H9 (cell line): ENCODE results near the gene GAS6. TPM values are rescaled to one million over a fixed set of nuclear protein-coding genes. Genes with fewer than 3 reads are reported as not detected.

ENCODE experiments used
- DNase-seq: peaks from one replicate; pipeline ENCODE4 v3.0.0-alpha.2; 2017
- H2AFZ ChIP-seq: one replicate; pipeline ENCODE4 v1.6.1; 2013; ENCODE audit warnings: mild to moderate bottlenecking, low read length, control low read depth, moderate library complexity
- H2AK5ac ChIP-seq: 2 replicates; pipeline ENCODE4 v1.6.1; 2013; ENCODE audit warnings: low read length, control low read depth, mixed read lengths; ENCODE audit not compliant: insufficient read length
- H2BK120ac ChIP-seq: one replicate; pipeline ENCODE4 v1.6.1; 2013; ENCODE audit warnings: low read depth, mild to moderate bottlenecking, low read length, control low read depth, inconsistent platforms; ENCODE audit not compliant: poor library complexity, severe bottlenecking
- H2BK12ac ChIP-seq: 2 replicates; pipeline ENCODE4 v1.6.1; 2013; ENCODE audit warnings: low read length, control low read depth, mixed read lengths, low read depth; ENCODE audit not compliant: insufficient read length
- H2BK15ac ChIP-seq: 2 replicates; pipeline ENCODE4 v1.6.1; 2013; ENCODE audit warnings: low read depth, low read length, control low read depth
- H2BK20ac ChIP-seq: one replicate; pipeline ENCODE4 v1.6.1; 2013; ENCODE audit warnings: low read depth, mild to moderate bottlenecking, low read length, control low read depth, inconsistent platforms; ENCODE audit not compliant: poor library complexity, severe bottlenecking
- H2BK5ac ChIP-seq: 2 replicates; pipeline ENCODE4 v1.6.1; 2013; ENCODE audit warnings: low read length, control low read depth, mixed read lengths; ENCODE audit not compliant: insufficient read length
- H3K14ac ChIP-seq: 2 replicates; pipeline ENCODE4 v1.6.1; 2013; ENCODE audit warnings: low read length, control low read depth; ENCODE audit not compliant: insufficient read depth
- H3K18ac ChIP-seq: 2 replicates; pipeline ENCODE4 v1.6.1; 2013; ENCODE audit warnings: low read depth, mild to moderate bottlenecking, mixed read lengths, low read length, control low read depth; ENCODE audit not compliant: insufficient read length
- H3K23ac ChIP-seq: 2 replicates; pipeline ENCODE4 v1.6.1; 2013; ENCODE audit warnings: low read length, control low read depth, mixed read lengths, low read depth; ENCODE audit not compliant: insufficient read length
- H3K23me2 ChIP-seq: 2 replicates; pipeline ENCODE4 v1.6.1; 2013; ENCODE audit warnings: low read depth, mild to moderate bottlenecking, mixed read lengths, low read length, control low read depth; ENCODE audit not compliant: insufficient read length, poor library complexity, severe bottlenecking
- H3K27ac ChIP-seq: 2 replicates; pipeline ENCODE4 v1.5.1; 2013; ENCODE audit warnings: low read length, control low read depth, mixed read lengths, low read depth; ENCODE audit not compliant: insufficient read length
- H3K27me3 ChIP-seq: 2 replicates; pipeline ENCODE4 v1.6.1; 2013; ENCODE audit warnings: low read length, control low read depth, inconsistent platforms; ENCODE audit not compliant: insufficient read depth
- H3K4ac ChIP-seq: 2 replicates; pipeline ENCODE4 v1.6.1; 2013; ENCODE audit warnings: low read depth, mild to moderate bottlenecking, control low read depth, inconsistent platforms, low read length, moderate library complexity
- H3K4me1 ChIP-seq: 2 replicates; pipeline ENCODE4 v1.6.1; 2013; ENCODE audit warnings: low read length, control low read depth, inconsistent platforms; ENCODE audit not compliant: insufficient read depth
- H3K4me2 ChIP-seq: 2 replicates; pipeline ENCODE4 v1.6.1; 2013; ENCODE audit warnings: low read length, control low read depth, mixed read lengths; ENCODE audit not compliant: insufficient read length, insufficient read depth
- H3K56ac ChIP-seq: 2 replicates; pipeline ENCODE4 v1.6.1; 2013; ENCODE audit warnings: low read depth, mild to moderate bottlenecking, mixed read lengths, low read length, control low read depth; ENCODE audit not compliant: insufficient read length
- H3K79me1 ChIP-seq: 2 replicates; pipeline ENCODE4 v1.6.1; 2013; ENCODE audit warnings: low read depth, mild to moderate bottlenecking, moderate library complexity, low read length, control low read depth, inconsistent platforms; ENCODE audit not compliant: insufficient read depth, poor library complexity, severe bottlenecking
- H3K79me2 ChIP-seq: 2 replicates; pipeline ENCODE4 v1.6.1; 2013; ENCODE audit warnings: low read length, control low read depth, inconsistent platforms; ENCODE audit not compliant: insufficient read depth
- H3K9ac ChIP-seq: 2 replicates; pipeline ENCODE4 v1.6.1; 2013; ENCODE audit warnings: low read length, control low read depth, mixed read lengths; ENCODE audit not compliant: insufficient read length; ENCODE audit errors: extremely low read depth
- H3K9me3 ChIP-seq: one replicate; pipeline ENCODE4 v1.6.1; 2013; ENCODE audit warnings: low read depth, low read length, inconsistent platforms; ENCODE audit not compliant: control insufficient read depth
- H3T11ph ChIP-seq: one replicate; pipeline ENCODE4 v1.6.1; 2013; ENCODE audit warnings: mild to moderate bottlenecking, low read length, control low read depth, inconsistent platforms
- H4K20me1 ChIP-seq: one replicate; pipeline ENCODE4 v1.6.1; 2013; ENCODE audit not compliant: control insufficient read depth, insufficient read length, insufficient read depth
- H4K5ac ChIP-seq: 2 replicates; pipeline ENCODE4 v1.6.1; 2013; ENCODE audit warnings: low read depth, mild to moderate bottlenecking, mixed read lengths, low read length, control low read depth; ENCODE audit not compliant: insufficient read length
- H4K8ac ChIP-seq: replicated peaks from 2 replicates; pipeline ENCODE4 v1.6.1; 2013; ENCODE audit warnings: low read length, control low read depth, mixed read lengths, low read depth; ENCODE audit not compliant: insufficient read length
- H4K91ac ChIP-seq: 2 replicates; pipeline ENCODE4 v1.6.1; 2013; ENCODE audit warnings: low read depth, mild to moderate bottlenecking, moderate library complexity, mixed read lengths, low read length, control low read depth; ENCODE audit not compliant: insufficient read length
- H3K27ac Mint-ChIP-seq, 3 experiments: 2 replicates in 2 of 3; 3 replicates in 1 of 3; pipeline ENCODE4 v1.8.0; 2020 to 2021; ENCODE audit warnings: mixed read lengths in 3 of 3, mild to moderate bottlenecking in 1 of 3, moderate library complexity in 1 of 3
- H3K27me3 Mint-ChIP-seq: 2 replicates; pipeline ENCODE4 v1.8.0; 2021; ENCODE audit warnings: low read depth, mild to moderate bottlenecking, moderate library complexity, mixed read lengths
- H3K36me3 Mint-ChIP-seq, 3 experiments: 2 replicates in 2 of 3; 3 replicates in 1 of 3; pipeline ENCODE4 v1.8.0; 2020 to 2021; ENCODE audit warnings: low read depth in 3 of 3, mixed read lengths in 3 of 3; ENCODE audit not compliant: insufficient read depth in 1 of 3
- H3K4me1 Mint-ChIP-seq, 2 experiments: 2 replicates each; pipeline ENCODE4 v1.8.0; 2020; ENCODE audit warnings: mixed read lengths in 2 of 2
- H3K4me3 Mint-ChIP-seq, 2 experiments: 2 replicates in 1 of 2; 3 replicates in 1 of 2; pipeline ENCODE4 v1.8.0; 2020 to 2021; ENCODE audit warnings: mild to moderate bottlenecking in 2 of 2, mixed read lengths in 2 of 2, moderate library complexity in 1 of 2
- H3K9me3 Mint-ChIP-seq, 2 experiments: 2 replicates in 1 of 2; 3 replicates in 1 of 2; pipeline ENCODE4 v1.8.0; 2020; ENCODE audit warnings: mild to moderate bottlenecking in 2 of 2, mixed read lengths in 2 of 2, moderate library complexity in 1 of 2
- CTCF ChIP-seq: fragments of 200-600 bp; sonication (generic); conservative IDR thresholded peaks from 3 replicates; pipeline ENCODE4 v1.8.0; 2021; ENCODE audit warnings: antibody characterized with exemption, mild to moderate bottlenecking
- WGBS: extraction: QIAGEN DNeasy Blood & Tissue Kit; methylation state at CpG from one replicate; pipeline ENCODE4 v1.1.7; 2013; ENCODE audit warnings: missing lambda C conversion rate, low lambda C conversion rate, mixed read lengths; ENCODE audit not compliant: insufficient read length; ENCODE audit errors: extremely low coverage; 5-methylcytosine and 5-hydroxymethylcytosine counted together
- total RNA-seq: library from RNA; stranded (reverse); gene quantifications from 2 replicates; pipeline ENCODE4 v1.2.1, GENCODE V29; 2021

GAS6 gene
- total RNA-seq, 1 experiment from 2014 or later, result 20.5 TPM

GRCh38 chr13:113817860-113818691, 45.8 kb downstream of the GAS6 start:
- no peak overlapping the region for H3K14ac ChIP-seq
- H2BK120ac ChIP-seq, result no peak overlapping the region
- no peaks in the 10 kb centered on the region for H3K27me3 ChIP-seq
- H3K79me1 ChIP-seq, result no peaks in the 10 kb centered on the region
- DNase-seq, result no peak
- no peak for TF ChIP-seq CTCF
- H3K9me3 Mint-ChIP-seq, result peaks cover 0 to 2% of the 10 kb centered on the region in 2 experiments; a peak in 1 of 5 replicates
- H4K5ac ChIP-seq, result no peak overlapping the region
- no peak overlapping the region for H3K56ac ChIP-seq
- peak overlapping the region in 1 of 3 experiments; percentile 77; a peak in 2 of 7 replicates for H3K27ac Mint-ChIP-seq
- H3K23me2 ChIP-seq, result no peaks in the 10 kb centered on the region
- no peaks in the 10 kb centered on the region for H3K4me1 ChIP-seq
- no peak overlapping the region for H3K23ac ChIP-seq
- no peak overlapping the region for H3K9ac ChIP-seq
- H3K79me2 ChIP-seq, result no peaks in the 10 kb centered on the region
- no peak overlapping the region for H4K91ac ChIP-seq
- H3K4me1 Mint-ChIP-seq, result peaks cover 3 to 8% of the 10 kb centered on the region in 2 experiments; a peak in 3 of 4 replicates
- no peak overlapping the region for H2BK20ac ChIP-seq
- no peaks in the 10 kb centered on the region for H4K20me1 ChIP-seq
- H3T11ph ChIP-seq, result no peak overlapping the region
- no peaks in the 10 kb centered on the region for H3K9me3 ChIP-seq
- H2BK12ac ChIP-seq, result no peak overlapping the region
- H3K4me2 ChIP-seq, result no peak overlapping the region
- no peak overlapping the region for H3K27ac ChIP-seq
- no peak overlapping the region for H3K4ac ChIP-seq
- no peak overlapping the region for H2AK5ac ChIP-seq
- H2BK15ac ChIP-seq, result no peak overlapping the region
- WGBS, result no CpG with 5 or more reads among the region's 60 CpGs
- H4K8ac ChIP-seq, result no peak overlapping the region
- H2AFZ ChIP-seq, result no peak overlapping the region
- no peak overlapping the region for H3K18ac ChIP-seq
- H2BK5ac ChIP-seq, result no peak overlapping the region
- peaks cover 3 to 6% (median 4%) of the 10 kb centered on the region in 3 experiments; a peak in 4 of 7 replicates for H3K36me3 Mint-ChIP-seq
- no peaks in the 10 kb centered on the region for H3K27me3 Mint-ChIP-seq
- H3K4me3 Mint-ChIP-seq, result no peak overlapping the region
